GM21529 (cell line): ENCODE results near the gene AHCYL1.

Source experiments
- ATAC-seq: cut with Tn5 transposase; IDR thresholded peaks from one replicate; pipeline ENCODE4 v1.9.1; 2021; ENCODE audit not compliant: unreplicated experiment

AHCYL1 gene

GRCh38 chr1:109975718-109976117 is 8.8 kb upstream of the AHCYL1 start:
- no peak for ATAC-seq

GRCh38 chr1:109976762-109977161 is 7.8 kb upstream of the AHCYL1 start:
- no peak for ATAC-seq

GRCh38 chr1:109977225-109977624 is 7.3 kb upstream of the AHCYL1 start:
- ATAC-seq, result no peak

- no peak for ATAC-seq
These were observed 6.7 kb upstream of the AHCYL1 start for GRCh38 chr1:109977657-109978378.

GRCh38 chr1:109978761-109979488 is 5.6 kb upstream of the AHCYL1 start:
- ATAC-seq, result no peak

GRCh38 chr1:109979489-109980091 is 5.0 kb upstream of the AHCYL1 start:
- no peak for ATAC-seq

GRCh38 chr1:109980324-109981003 is 4.1 kb upstream of the AHCYL1 start:
- no peak for ATAC-seq

GRCh38 chr1:109981004-109981335 is 3.6 kb upstream of the AHCYL1 start:
- ATAC-seq, result no peak

- ATAC-seq, result no peak
These were observed 980 bp upstream of the AHCYL1 start for GRCh38 chr1:109983380-109984189.

GRCh38 chr1:109984190-109984455 is 442 bp upstream of the AHCYL1 start:
- no peak for ATAC-seq

GRCh38 chr1:109985247-109986053 is 885 bp downstream of the AHCYL1 start:
- ATAC-seq, result no peak

GRCh38 chr1:109986054-109986444 is 1.5 kb downstream of the AHCYL1 start:
- no peak for ATAC-seq

GRCh38 chr1:109988349-109988914 is 3.9 kb downstream of the AHCYL1 start:
- no peak for ATAC-seq

- no peak for ATAC-seq
These were observed 5.1 kb downstream of the AHCYL1 start for GRCh38 chr1:109989506-109990301.

- no peak for ATAC-seq
These were observed 5.7 kb downstream of the AHCYL1 start for GRCh38 chr1:109990302-109990653.

GRCh38 chr1:109991400-109991925 is 6.9 kb downstream of the AHCYL1 start:
- ATAC-seq, result no peak

GRCh38 chr1:109993885-109994284 is 9.3 kb downstream of the AHCYL1 start:
- no peak for ATAC-seq

GRCh38 chr1:109994654-109995053 is 10.1 kb downstream of the AHCYL1 start:
- no peak for ATAC-seq

GRCh38 chr1:109995536-109995935 is 11.0 kb downstream of the AHCYL1 start:
- ATAC-seq, result no peak
